Adrenal gland (tissue), 5 donors: Measurements from ENCODE around the gene KRT38.

Experiments
- CTCF ChIP-seq, 6 experiments: fragments of 450-650 bp in 4 of 6; fragments of 200-600 bp in 2 of 6; sonication (generic) in 1 of 6; IDR thresholded peaks; 1 replicate in 5 of 6; 2 replicates in 1 of 6; pipeline versions ENCODE4 v1.5.1 to v1.8.0; 2016 to 2021; ENCODE audit warnings: antibody characterized with exemption in 6 of 6, mild to moderate bottlenecking in 2 of 6, moderate library complexity in 1 of 6
- POLR2A ChIP-seq, 2 donors: fragments of 450-650 bp; IDR thresholded peaks; one replicate each; pipeline ENCODE4 v1.6.1; 2017; ENCODE audit warnings: antibody characterized with exemption in 2 of 2, mild to moderate bottlenecking in 2 of 2, moderate library complexity in 1 of 2
- donor health status: DM: no; HTN: no; CAD: no.

- no peak for TF ChIP-seq POLR2A (IDR thresholded peaks at IDR 0.05)
- TF ChIP-seq CTCF (IDR thresholded peaks at IDR 0.05) = no peak
These were observed 39.8 kb upstream of the KRT38 start for GRCh38 chr17:41480581-41480980.
